Sigmoid colon (tissue), 4 donors: ENCODE data around the gene CEPT1.

Source experiments
- CTCF ChIP-seq, 4 experiments: fragments of 450-650 bp in 3 of 4; fragments of 200-600 bp in 1 of 4; IDR thresholded peaks; one replicate each; pipeline ENCODE4 v1.5.1; 2016 to 2019; ENCODE audit warnings: antibody characterized with exemption in 4 of 4, mild to moderate bottlenecking in 3 of 4, moderate library complexity in 2 of 4
- POLR2A ChIP-seq, 2 donors: fragments of 450-650 bp; IDR thresholded peaks; one replicate each; pipeline ENCODE4 v1.6.1; 2016; ENCODE audit warnings: antibody characterized with exemption in 2 of 2, mild to moderate bottlenecking in 2 of 2, moderate library complexity in 2 of 2
- POLR2AphosphoS5 ChIP-seq, 4 donors: sonication (generic); formaldehyde crosslinking; IDR thresholded peaks; one replicate each; pipeline ENCODE4 v1.6.1; 2017; ENCODE audit warnings: antibody characterized with exemption in 4 of 4

GRCh38 chr1:111199329-111199728 is 59.3 kb downstream of the CEPT1 start:
- TF ChIP-seq POLR2A (IDR thresholded peaks at IDR 0.05) (no peak), CTCF (IDR thresholded peaks at IDR 0.05) (no peak), POLR2AphosphoS5 (IDR thresholded peaks at IDR 0.05) (no peak)
